Measurements from ENCODE around the gene PPP6R2. TPM values are rescaled to one million over a fixed set of nuclear protein-coding genes. Genes with fewer than 3 reads are reported as not detected.

Gene PPP6R2
- polyA plus RNA-seq, 1 donor (not counting 4 experiments of a cell fraction or from before 2014, with no cell fraction given): 19.8 TPM

GRCh38 chr22:50304528-50305392, 38.4 kb upstream of the PPP6R2 start:
- Histone ChIP-seq H3K36me3 (ENCODE audit: control insufficient read depth in 2 of 2, extremely low read depth in 1 of 2, insufficient read depth in 2 of 2, low read length in 2 of 2) (peaks cover 0 to 2% of the 10 kb centered on the region in 2 experiments), H3K4me1 (ENCODE audit: control insufficient read depth, extremely low read depth, insufficient read depth, low read length) (peaks cover 56% of the 10 kb centered on the region), H3K4me2 (ENCODE audit: control insufficient read depth, extremely low read depth, insufficient read depth, low read depth, low read length) (peak overlapping the region; percentile 95), H3K27me3 (ENCODE audit: control insufficient read depth, extremely low read depth, insufficient read depth, low read length) (peaks cover under 1% of the 10 kb centered on the region), H4K20me1 (ENCODE audit: control insufficient read depth, extremely low read depth, insufficient read depth, low read length) (peaks cover 7% of the 10 kb centered on the region), H3K4me3 (ENCODE audit: control insufficient read depth in 2 of 3, extremely low read depth in 1 of 3, insufficient read depth in 2 of 3, low read depth in 1 of 3, low read length in 3 of 3) (peak overlapping the region; percentile 9 to 65 (median 61)), H2AFZ (ENCODE audit: control insufficient read depth, low read length) (no peak overlapping the region), H3K9me3 (ENCODE audit: control insufficient read depth, low read depth, low read length) (no peaks in the 10 kb centered on the region), H3K9ac (ENCODE audit: control insufficient read depth, extremely low read depth, insufficient read depth, low read length) (peak overlapping the region; percentile 83), H3K27ac (ENCODE audit: control insufficient read depth, insufficient read depth, low read length) (peak overlapping the region; percentile 86), H3K9me1 (ENCODE audit: control insufficient read depth, extremely low read depth, insufficient read depth, low read length) (peaks cover 5% of the 10 kb centered on the region), H3K79me2 (ENCODE audit: control insufficient read depth, insufficient read depth, low read length) (peaks cover 64% of the 10 kb centered on the region)
- DNase-seq (ENCODE audit: low read depth, low spot score) (no peak), FAIRE-seq (peak; percentile 20)
- TF ChIP-seq EZH2 (IDR thresholded peaks at IDR 0.05; ENCODE audit: low read length) (no peak), CTCF (optimal IDR thresholded peaks at IDR 0.05 in 1 of 3, IDR thresholded peaks at IDR 0.05 in 1 of 3, conservative IDR thresholded peaks at IDR 0.05 in 1 of 3; ENCODE audit: extremely low read depth in 1 of 3, insufficient read depth in 2 of 3, low read length in 3 of 3) (no peak)
- dilution Hi-C loops (cut with MboI; ENCODE audit: extremely low pct_ligation_motif_present, low sequenced_read_pairs): no loop called here

GRCh38 chr22:50305393-50305922, 37.7 kb upstream of the PPP6R2 start:
- TF ChIP-seq EZH2 (IDR thresholded peaks at IDR 0.05; ENCODE audit: low read length): no peak
- no peak for TF ChIP-seq CTCF (optimal IDR thresholded peaks at IDR 0.05 in 1 of 3, IDR thresholded peaks at IDR 0.05 in 1 of 3, conservative IDR thresholded peaks at IDR 0.05 in 1 of 3; ENCODE audit: extremely low read depth in 1 of 3, insufficient read depth in 2 of 3, low read length in 3 of 3)
- FAIRE-seq (no peak), DNase-seq (ENCODE audit: low read depth, low spot score) (no peak)
- H4K20me1 ChIP-seq (ENCODE audit: control insufficient read depth, extremely low read depth, insufficient read depth, low read length): peaks cover 7% of the 10 kb centered on the region
- peaks cover 4% of the 10 kb centered on the region for H3K27me3 ChIP-seq (ENCODE audit: control insufficient read depth, extremely low read depth, insufficient read depth, low read length)
- dilution Hi-C loops (cut with MboI; ENCODE audit: extremely low pct_ligation_motif_present, low sequenced_read_pairs): no loop called here
- peaks cover 0 to 2% of the 10 kb centered on the region in 2 experiments for H3K36me3 ChIP-seq (ENCODE audit: control insufficient read depth in 2 of 2, extremely low read depth in 1 of 2, insufficient read depth in 2 of 2, low read length in 2 of 2)
- H3K9me3 ChIP-seq (ENCODE audit: control insufficient read depth, low read depth, low read length): no peaks in the 10 kb centered on the region
- H3K9ac ChIP-seq (ENCODE audit: control insufficient read depth, extremely low read depth, insufficient read depth, low read length): peak overlapping the region; percentile 83
- H2AFZ ChIP-seq (ENCODE audit: control insufficient read depth, low read length): no peak overlapping the region
- H3K4me2 ChIP-seq (ENCODE audit: control insufficient read depth, extremely low read depth, insufficient read depth, low read depth, low read length): peak overlapping the region; percentile 95
- peak overlapping the region; percentile 86 for H3K27ac ChIP-seq (ENCODE audit: control insufficient read depth, insufficient read depth, low read length)
- H3K4me1 ChIP-seq (ENCODE audit: control insufficient read depth, extremely low read depth, insufficient read depth, low read length): peaks cover 52% of the 10 kb centered on the region
- peaks cover 57% of the 10 kb centered on the region for H3K79me2 ChIP-seq (ENCODE audit: control insufficient read depth, insufficient read depth, low read length)
- H3K4me3 ChIP-seq (ENCODE audit: control insufficient read depth in 2 of 3, extremely low read depth in 1 of 3, insufficient read depth in 2 of 3, low read depth in 1 of 3, low read length in 3 of 3): peak overlapping the region; percentile 34 to 94 (median 65)
- H3K9me1 ChIP-seq (ENCODE audit: control insufficient read depth, extremely low read depth, insufficient read depth, low read length): peaks cover 5% of the 10 kb centered on the region

Data from keratinocyte (primary cell).